NCI-H524 treated with DMSO at 0.1 percent for 48 hours (cell line): Measurements from ENCODE around the gene TRAF2.

ENCODE experiments used
- DNase-seq: peaks from one replicate; lab custom pipeline; 2025; lab: John Stamatoyannopoulos, UW

The TRAF2 gene

GRCh38 chr9:136937186-136938001 is 51.1 kb downstream of the TRAF2 start:
- no peak for DNase-seq

GRCh38 chr9:136939431-136939995 is 53.2 kb downstream of the TRAF2 start:
- no peak for DNase-seq

GRCh38 chr9:136939996-136940525 is 53.7 kb downstream of the TRAF2 start:
- no peak for DNase-seq

GRCh38 chr9:136940526-136941230 is 54.4 kb downstream of the TRAF2 start:
- no peak for DNase-seq

- no peak for DNase-seq
Observed at GRCh38 chr9:136941231-136942111, 55.2 kb downstream of the TRAF2 start.

GRCh38 chr9:136942112-136942880 is 56.0 kb downstream of the TRAF2 start:
- DNase-seq = no peak

- DNase-seq = no peak
Observed at GRCh38 chr9:136942881-136943230, 56.5 kb downstream of the TRAF2 start.

GRCh38 chr9:136943291-136944211 is 57.2 kb downstream of the TRAF2 start:
- DNase-seq = no peak

- no peak for DNase-seq
Observed at GRCh38 chr9:136944212-136944518, 57.8 kb downstream of the TRAF2 start.

- no peak for DNase-seq
Observed at GRCh38 chr9:136944519-136945332, 58.4 kb downstream of the TRAF2 start, which contains the start of the genes C8G and FBXW5. Gene C8G (plus strand): TSS chr9:136945243. CDS start chr9:136945321, 78 bp downstream. Gene FBXW5 (minus strand): TSS chr9:136944738. CDS start chr9:136944083, 655 bp downstream.

GRCh38 chr9:136945333-136946227 is 59.3 kb downstream of the TRAF2 start:
- no peak for DNase-seq

GRCh38 chr9:136946228-136947027 is 60.1 kb downstream of the TRAF2 start:
- no peak for DNase-seq

- DNase-seq = no peak
Observed at GRCh38 chr9:136947028-136947891, 60.9 kb downstream of the TRAF2 start.

- no peak for DNase-seq
Observed at GRCh38 chr9:136947955-136948510, 61.7 kb downstream of the TRAF2 start.

GRCh38 chr9:136949239-136949816 is 63.0 kb downstream of the TRAF2 start:
- no peak for DNase-seq
